MM.1S (cell line): Measurements from ENCODE around the gene GRM3.

Source experiments
- DNase-seq: peaks from one replicate; pipeline ENCODE4 v3.0.0-alpha.2; 2015
- H2AFZ ChIP-seq: fragments of 300-600 bp; sonication (generic); 2 replicates; pipeline ENCODE4 v1.6.0; 2016; ENCODE audit warnings: antibody characterized with exemption, low read length
- H3F3A ChIP-seq: fragments of 300-600 bp; sonication (generic); 2 replicates; pipeline ENCODE4 v1.6.1; 2016; ENCODE audit warnings: mild to moderate bottlenecking, antibody characterized with exemption, low read length, moderate library complexity, mixed read lengths; ENCODE audit not compliant: insufficient read depth
- H3K27ac ChIP-seq: fragments of 300-600 bp; sonication (generic); 2 replicates; pipeline ENCODE4 v1.5.1; 2016; ENCODE audit warnings: mild to moderate bottlenecking, low read length
- H3K27me3 ChIP-seq: fragments of 300-600 bp; sonication (generic); replicated peaks from 2 replicates; pipeline ENCODE4 v1.6.0; 2016; ENCODE audit warnings: low read length; ENCODE audit not compliant: insufficient read depth
- H3K36me3 ChIP-seq: fragments of 300-600 bp; sonication (generic); replicated peaks from 2 replicates; pipeline ENCODE4 v1.6.1; 2016; ENCODE audit warnings: mild to moderate bottlenecking, low read length, mixed read lengths; ENCODE audit not compliant: insufficient read depth
- H3K4me1 ChIP-seq: fragments of 300-600 bp; sonication (generic); 2 replicates; pipeline ENCODE4 v1.6.1; 2016; ENCODE audit warnings: low read length, mixed read lengths
- H3K4me2 ChIP-seq: fragments of 300-600 bp; sonication (generic); 2 replicates; pipeline ENCODE4 v1.6.0; 2016; ENCODE audit warnings: low read depth, low read length
- H3K4me3 ChIP-seq: fragments of 300-600 bp; sonication (generic); 2 replicates; pipeline ENCODE4 v1.5.1; 2016; ENCODE audit warnings: low read length, mixed read lengths
- H3K79me2 ChIP-seq: fragments of 300-600 bp; sonication (generic); 2 replicates; pipeline ENCODE4 v1.6.1; 2016; ENCODE audit warnings: mixed run types, low read length, mixed read lengths
- H3K9ac ChIP-seq: fragments of 300-600 bp; sonication (generic); 2 replicates; pipeline ENCODE4 v1.6.1; 2016; ENCODE audit warnings: low read length, mixed read lengths
- H3K9me2 ChIP-seq: fragments of 300-600 bp; sonication (generic); replicated peaks from 2 replicates; pipeline ENCODE4 v1.6.1; 2016; ENCODE audit warnings: mild to moderate bottlenecking, low read length, mixed read lengths; ENCODE audit not compliant: insufficient read depth
- H3K9me3 ChIP-seq: fragments of 300-600 bp; sonication (generic); replicated peaks from 2 replicates; pipeline ENCODE4 v1.6.1; 2016; ENCODE audit warnings: mild to moderate bottlenecking, low read length, mixed read lengths; ENCODE audit not compliant: insufficient read depth
- H4K20me1 ChIP-seq: fragments of 300-600 bp; sonication (generic); 2 replicates; pipeline ENCODE4 v1.6.1; 2016; ENCODE audit warnings: mild to moderate bottlenecking, low read length, moderate library complexity, mixed read lengths; ENCODE audit not compliant: insufficient read depth
- CTCF ChIP-seq: fragments of 300-600 bp; sonication (generic); IDR thresholded peaks from 2 replicates; pipeline ENCODE4 v1.5.1; 2016; ENCODE audit warnings: antibody characterized with exemption, low read length, mixed read lengths
- EZH2 ChIP-seq: fragments of 300-600 bp; sonication (generic); optimal IDR thresholded peaks from 2 replicates; pipeline ENCODE3; 2017; ENCODE audit warnings: low read depth, mild to moderate bottlenecking, antibody characterized with exemption, low read length, mixed read lengths
- EZH2phosphoT487 ChIP-seq: fragments of 300-600 bp; sonication (generic); IDR thresholded peaks from 2 replicates; pipeline ENCODE4 v1.6.1; 2018; ENCODE audit warnings: antibody characterized with exemption, low read length

GRM3 gene

DNA sequence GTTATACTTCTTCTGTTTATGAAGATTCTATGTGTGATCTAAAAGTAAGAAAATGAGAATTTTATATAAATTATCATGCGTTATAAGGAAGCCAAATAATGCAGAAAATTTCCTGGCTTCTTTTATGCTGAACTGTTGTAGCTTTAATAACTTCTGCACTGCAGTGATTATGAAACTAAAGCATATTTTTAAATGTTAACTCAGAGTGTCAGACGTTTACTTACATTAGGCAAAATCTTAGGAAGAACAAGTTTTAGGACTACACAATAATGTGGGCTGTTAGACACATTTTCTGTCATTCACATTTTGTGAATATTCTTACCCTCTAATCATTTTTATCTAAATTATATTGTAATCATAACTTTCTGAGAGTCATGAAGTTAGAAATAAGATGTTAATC, 22.0 kb downstream of the GRM3 start:
- H3K4me1 ChIP-seq, result no peaks in the 10 kb centered on the region
- no peak overlapping the region for H3K9ac ChIP-seq
- H3K9me3 ChIP-seq, result no peaks in the 10 kb centered on the region
- DNase-seq, result no peak
- H3K27me3 ChIP-seq, result no peaks in the 10 kb centered on the region
- H3K79me2 ChIP-seq, result no peaks in the 10 kb centered on the region
- H3K36me3 ChIP-seq, result no peaks in the 10 kb centered on the region
- H4K20me1 ChIP-seq, result no peaks in the 10 kb centered on the region
- H3F3A ChIP-seq, result no peaks in the 10 kb centered on the region
- TF ChIP-seq CTCF, result no peak
- TF ChIP-seq EZH2phosphoT487, result no peak
- no peak for TF ChIP-seq EZH2
- H3K4me3 ChIP-seq, result no peak overlapping the region
- no peak overlapping the region for H3K27ac ChIP-seq
- H3K9me2 ChIP-seq, result no peaks in the 10 kb centered on the region
- H3K4me2 ChIP-seq, result no peak overlapping the region
- no peak overlapping the region for H2AFZ ChIP-seq

DNA sequence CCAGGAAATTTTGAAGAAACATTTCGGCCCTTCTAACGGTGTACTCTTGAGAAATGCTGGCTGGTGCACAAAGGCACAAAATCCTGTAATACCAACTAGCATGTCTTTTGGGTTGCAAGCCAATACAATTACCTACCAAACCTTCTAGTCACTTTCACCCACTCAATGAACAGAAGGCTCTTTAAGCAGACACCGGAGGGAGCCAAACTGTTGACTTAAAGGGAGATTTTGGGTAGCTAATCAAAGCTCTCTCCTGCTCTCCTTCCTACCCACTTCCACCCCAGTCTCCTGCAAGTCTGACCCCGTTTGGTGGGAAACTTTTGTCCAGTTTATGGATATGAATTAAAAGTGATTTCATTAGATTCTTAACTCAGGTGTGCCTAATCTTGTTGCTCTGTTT, 24.0 kb downstream of the GRM3 start:
- DNase-seq, result peak; percentile 43
- Histone ChIP-seq H4K20me1 (no peaks in the 10 kb centered on the region), H3K9me2 (no peaks in the 10 kb centered on the region), H3K79me2 (no peaks in the 10 kb centered on the region), H2AFZ (no peak overlapping the region), H3K27ac (no peak overlapping the region), H3K9me3 (no peaks in the 10 kb centered on the region), H3K36me3 (no peaks in the 10 kb centered on the region), H3K4me1 (no peaks in the 10 kb centered on the region), H3K9ac (no peak overlapping the region), H3K4me2 (no peak overlapping the region), H3K27me3 (no peaks in the 10 kb centered on the region), H3F3A (no peaks in the 10 kb centered on the region), H3K4me3 (no peak overlapping the region)
- no peak for TF ChIP-seq EZH2phosphoT487
- peak; percentile 46 for TF ChIP-seq CTCF
- no peak for TF ChIP-seq EZH2

DNA sequence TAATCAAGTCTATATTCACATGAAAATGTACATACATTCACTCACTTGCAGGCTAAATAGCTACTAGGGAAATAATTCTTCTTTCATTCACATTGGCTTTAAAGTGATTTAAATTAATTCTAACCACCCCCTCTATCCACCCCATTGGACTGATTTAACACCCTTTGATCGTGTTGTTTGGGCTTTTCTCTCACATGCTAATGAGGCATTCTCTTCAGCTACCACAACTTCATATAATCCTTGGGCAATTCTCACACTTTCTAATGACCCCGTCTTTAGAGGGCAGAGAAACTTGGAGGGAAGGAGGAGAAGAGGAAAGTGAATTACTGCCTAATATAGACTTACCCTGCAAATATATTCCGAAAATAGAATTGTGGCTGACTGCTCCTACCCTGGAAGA, 24.6 kb downstream of the GRM3 start:
- no peaks in the 10 kb centered on the region for H4K20me1 ChIP-seq
- no peak overlapping the region for H3K27ac ChIP-seq
- H2AFZ ChIP-seq, result no peak overlapping the region
- no peaks in the 10 kb centered on the region for H3K27me3 ChIP-seq
- no peaks in the 10 kb centered on the region for H3K36me3 ChIP-seq
- TF ChIP-seq CTCF (no peak), EZH2phosphoT487 (no peak), EZH2 (no peak)
- no peak overlapping the region for H3K4me2 ChIP-seq
- H3K9me2 ChIP-seq, result no peaks in the 10 kb centered on the region
- H3K9me3 ChIP-seq, result no peaks in the 10 kb centered on the region
- no peak for DNase-seq
- no peaks in the 10 kb centered on the region for H3F3A ChIP-seq
- H3K9ac ChIP-seq, result no peak overlapping the region
- H3K4me1 ChIP-seq, result no peaks in the 10 kb centered on the region
- no peaks in the 10 kb centered on the region for H3K79me2 ChIP-seq
- H3K4me3 ChIP-seq, result no peak overlapping the region
